DND-41 (cell line): Measurements from ENCODE around the gene ADCY2.

ENCODE experiments used
- ATAC-seq: fragments of 200-7000 bp; cut with Tn5 transposase; 3 replicates; pipeline ENCODE4 v1.9.1; 2021; ENCODE audit warnings: low read depth; ENCODE audit not compliant: insufficient read depth
- DNase-seq: peaks from one replicate; pipeline ENCODE4 v3.0.0-alpha.2; 2020
- H2AFZ ChIP-seq: 2 replicates; pipeline ENCODE4 v1.6.0; 2012; ENCODE audit warnings: low read depth, low read length
- H3K27ac ChIP-seq: 2 replicates; pipeline ENCODE4 v1.5.1; 2012; ENCODE audit warnings: low read length, inconsistent platforms
- H3K27me3 ChIP-seq: fragments of 200-600 bp; sonication (generic); 2 replicates; pipeline ENCODE4 v1.6.0; 2012; ENCODE audit warnings: low read length, mild to moderate bottlenecking, inconsistent platforms; ENCODE audit not compliant: insufficient read depth, poor library complexity
- H3K36me3 ChIP-seq: 2 replicates; pipeline ENCODE4 v1.5.1; 2012; ENCODE audit warnings: low read length, inconsistent platforms; ENCODE audit not compliant: insufficient read depth
- H3K4me1 ChIP-seq: 2 replicates; pipeline ENCODE4 v1.5.1; 2012; ENCODE audit warnings: mild to moderate bottlenecking, low read length; ENCODE audit not compliant: insufficient read depth
- H3K4me2 ChIP-seq: 2 replicates; pipeline ENCODE4 v1.6.0; 2012; ENCODE audit warnings: mild to moderate bottlenecking, moderate library complexity, low read length, inconsistent platforms; ENCODE audit not compliant: insufficient read depth
- H3K4me3 ChIP-seq, 2 experiments: fragments of 200-600 bp in 1 of 2; shearing (Covaris generic) in 1 of 2; 2 replicates each; pipeline ENCODE4 v1.5.1; 2012 to 2016; ENCODE audit warnings: inconsistent platforms in 2 of 2, low read length in 2 of 2, mild to moderate bottlenecking in 2 of 2, low read depth in 1 of 2, moderate library complexity in 1 of 2
- H3K79me2 ChIP-seq: 2 replicates; pipeline ENCODE4 v1.6.0; 2012; ENCODE audit warnings: low read length, inconsistent platforms; ENCODE audit not compliant: insufficient read depth
- H3K9ac ChIP-seq: 2 replicates; pipeline ENCODE4 v1.6.0; 2012; ENCODE audit warnings: low read depth, mild to moderate bottlenecking, inconsistent platforms, low read length, moderate library complexity
- H3K9me3 ChIP-seq: 2 replicates; pipeline ENCODE4 v1.5.1; 2012; ENCODE audit warnings: low read length, moderate library complexity, mild to moderate bottlenecking, inconsistent platforms; ENCODE audit not compliant: insufficient read depth, severe bottlenecking
- H4K20me1 ChIP-seq: 2 replicates; pipeline ENCODE4 v1.6.0; 2012; ENCODE audit warnings: low read length; ENCODE audit not compliant: insufficient read depth
- CTCF ChIP-seq: IDR thresholded peaks from 2 replicates; pipeline ENCODE4 v1.5.1; 2012; ENCODE audit warnings: borderline replicate concordance, low read length, moderate library complexity, mild to moderate bottlenecking; ENCODE audit not compliant: poor library complexity, severe bottlenecking; ENCODE audit errors: extremely low read depth
- EZH2 ChIP-seq: IDR thresholded peaks from 3 replicates; pipeline ENCODE4 v1.6.1; 2012; ENCODE audit warnings: borderline replicate concordance, low read depth, mild to moderate bottlenecking, moderate library complexity, low read length, inconsistent platforms; ENCODE audit not compliant: severe bottlenecking

The ADCY2 gene

GRCh38 chr5:7801891-7802614, 406.1 kb downstream of the ADCY2 start:
- DNase-seq (no peak), ATAC-seq (no peak)
- H3K36me3 ChIP-seq, result no peaks in the 10 kb centered on the region
- H3K4me3 ChIP-seq, result no peak overlapping the region
- H3K27ac ChIP-seq, result no peak overlapping the region
- H3K27me3 ChIP-seq, result no peaks in the 10 kb centered on the region
- H4K20me1 ChIP-seq, result no peaks in the 10 kb centered on the region
- H3K9me3 ChIP-seq, result no peaks in the 10 kb centered on the region
- no peak overlapping the region for H3K4me2 ChIP-seq
- H3K4me1 ChIP-seq, result no peaks in the 10 kb centered on the region
- no peaks in the 10 kb centered on the region for H3K79me2 ChIP-seq
- no peak for TF ChIP-seq CTCF
- no peak for TF ChIP-seq EZH2
- no peak overlapping the region for H2AFZ ChIP-seq
- no peak overlapping the region for H3K9ac ChIP-seq

- Histone ChIP-seq H4K20me1 (no peaks in the 10 kb centered on the region), H3K9ac (no peak overlapping the region), H3K27me3 (no peaks in the 10 kb centered on the region), H3K9me3 (no peaks in the 10 kb centered on the region), H3K79me2 (no peaks in the 10 kb centered on the region), H3K4me3 (no peak overlapping the region), H2AFZ (no peak overlapping the region), H3K36me3 (no peaks in the 10 kb centered on the region), H3K27ac (no peak overlapping the region), H3K4me1 (no peaks in the 10 kb centered on the region), H3K4me2 (no peak overlapping the region)
- TF ChIP-seq CTCF, result no peak
- TF ChIP-seq EZH2, result no peak
- ATAC-seq (no peak), DNase-seq (no peak)
Measured at GRCh38 chr5:7802855-7803254, 406.9 kb downstream of the ADCY2 start.

GRCh38 chr5:7803937-7804336, 408.0 kb downstream of the ADCY2 start:
- H3K79me2 ChIP-seq, result no peaks in the 10 kb centered on the region
- no peaks in the 10 kb centered on the region for H3K4me1 ChIP-seq
- H2AFZ ChIP-seq, result no peak overlapping the region
- H3K9ac ChIP-seq, result no peak overlapping the region
- ATAC-seq (no peak), DNase-seq (no peak)
- H4K20me1 ChIP-seq, result no peaks in the 10 kb centered on the region
- no peaks in the 10 kb centered on the region for H3K36me3 ChIP-seq
- no peak overlapping the region for H3K4me2 ChIP-seq
- no peak overlapping the region for H3K4me3 ChIP-seq
- no peak for TF ChIP-seq EZH2
- no peak for TF ChIP-seq CTCF
- no peaks in the 10 kb centered on the region for H3K9me3 ChIP-seq
- no peak overlapping the region for H3K27ac ChIP-seq
- H3K27me3 ChIP-seq, result no peaks in the 10 kb centered on the region

GRCh38 chr5:7805379-7805778, 409.4 kb downstream of the ADCY2 start:
- Histone ChIP-seq H3K79me2 (no peaks in the 10 kb centered on the region), H3K4me1 (no peaks in the 10 kb centered on the region), H3K9ac (no peak overlapping the region), H3K4me3 (no peak overlapping the region), H4K20me1 (no peaks in the 10 kb centered on the region), H3K27me3 (no peaks in the 10 kb centered on the region), H3K27ac (no peak overlapping the region), H3K4me2 (no peak overlapping the region), H3K36me3 (no peaks in the 10 kb centered on the region), H3K9me3 (no peaks in the 10 kb centered on the region), H2AFZ (no peak overlapping the region)
- ATAC-seq (no peak), DNase-seq (no peak)
- TF ChIP-seq CTCF (peak; percentile 39), EZH2 (no peak)
